Breast epithelium (tissue), 3 donors: ENCODE data around the gene TANC1.

ENCODE experiments used
- POLR2A ChIP-seq: fragments of 450-650 bp; IDR thresholded peaks from one replicate; pipeline ENCODE4 v1.6.1; 2016; ENCODE audit warnings: antibody characterized with exemption, mild to moderate bottlenecking, moderate library complexity
- TF ChIP-seq, protein P1 (sequence below), 3 donors: fragments of 450-650 bp; IDR thresholded peaks; one replicate each; pipeline ENCODE4 v1.5.1; 2016 to 2017; ENCODE audit warnings: antibody characterized with exemption in 3 of 3, mild to moderate bottlenecking in 3 of 3, moderate library complexity in 3 of 3

DNA sequence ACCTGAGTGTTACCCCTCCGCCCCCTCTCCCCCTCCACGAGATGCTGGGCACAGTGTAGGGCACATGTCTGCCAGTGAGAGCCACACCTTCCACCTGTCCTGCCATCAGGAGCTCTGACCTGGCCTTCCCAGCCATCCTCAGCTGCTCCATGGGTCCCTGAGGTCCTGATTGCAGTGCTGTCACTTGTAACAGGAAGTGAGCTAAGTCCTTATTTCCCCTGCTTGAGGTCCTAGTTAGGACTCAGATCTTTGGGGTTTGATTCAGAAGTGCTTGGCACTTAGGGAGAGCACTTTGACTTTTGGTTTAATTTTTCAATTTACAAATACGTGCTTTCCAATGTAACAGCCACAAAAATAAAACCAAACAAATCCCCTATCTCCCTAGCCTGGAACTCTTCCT, 192.5 kb downstream of the TANC1 start:
- TF ChIP-seq, protein P1, sequence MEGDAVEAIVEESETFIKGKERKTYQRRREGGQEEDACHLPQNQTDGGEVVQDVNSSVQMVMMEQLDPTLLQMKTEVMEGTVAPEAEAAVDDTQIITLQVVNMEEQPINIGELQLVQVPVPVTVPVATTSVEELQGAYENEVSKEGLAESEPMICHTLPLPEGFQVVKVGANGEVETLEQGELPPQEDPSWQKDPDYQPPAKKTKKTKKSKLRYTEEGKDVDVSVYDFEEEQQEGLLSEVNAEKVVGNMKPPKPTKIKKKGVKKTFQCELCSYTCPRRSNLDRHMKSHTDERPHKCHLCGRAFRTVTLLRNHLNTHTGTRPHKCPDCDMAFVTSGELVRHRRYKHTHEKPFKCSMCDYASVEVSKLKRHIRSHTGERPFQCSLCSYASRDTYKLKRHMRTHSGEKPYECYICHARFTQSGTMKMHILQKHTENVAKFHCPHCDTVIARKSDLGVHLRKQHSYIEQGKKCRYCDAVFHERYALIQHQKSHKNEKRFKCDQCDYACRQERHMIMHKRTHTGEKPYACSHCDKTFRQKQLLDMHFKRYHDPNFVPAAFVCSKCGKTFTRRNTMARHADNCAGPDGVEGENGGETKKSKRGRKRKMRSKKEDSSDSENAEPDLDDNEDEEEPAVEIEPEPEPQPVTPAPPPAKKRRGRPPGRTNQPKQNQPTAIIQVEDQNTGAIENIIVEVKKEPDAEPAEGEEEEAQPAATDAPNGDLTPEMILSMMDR (IDR thresholded peaks at IDR 0.05) = no peak
- TF ChIP-seq POLR2A = no peak
